SU-DHL-6 (cell line): ENCODE results near the gene ATP2A3.

Experiments
- EZH2phosphoT487 ChIP-seq: fragments of 200-600 bp; sonication (generic), shearing (Covaris generic); conservative IDR thresholded peaks from 2 replicates; pipeline ENCODE4 v1.6.1; 2018; ENCODE audit warnings: mild to moderate bottlenecking, antibody characterized with exemption, low read length, moderate library complexity, mixed read lengths
- TF ChIP-seq, protein P1 (sequence below): fragments of 200-600 bp; sonication (generic); IDR thresholded peaks from one replicate; pipeline ENCODE4 v1.5.1; 2017; ENCODE audit warnings: antibody characterized with exemption, mild to moderate bottlenecking, low read length, moderate library complexity; ENCODE audit not compliant: insufficient read depth, poor library complexity, severe bottlenecking

DNA sequence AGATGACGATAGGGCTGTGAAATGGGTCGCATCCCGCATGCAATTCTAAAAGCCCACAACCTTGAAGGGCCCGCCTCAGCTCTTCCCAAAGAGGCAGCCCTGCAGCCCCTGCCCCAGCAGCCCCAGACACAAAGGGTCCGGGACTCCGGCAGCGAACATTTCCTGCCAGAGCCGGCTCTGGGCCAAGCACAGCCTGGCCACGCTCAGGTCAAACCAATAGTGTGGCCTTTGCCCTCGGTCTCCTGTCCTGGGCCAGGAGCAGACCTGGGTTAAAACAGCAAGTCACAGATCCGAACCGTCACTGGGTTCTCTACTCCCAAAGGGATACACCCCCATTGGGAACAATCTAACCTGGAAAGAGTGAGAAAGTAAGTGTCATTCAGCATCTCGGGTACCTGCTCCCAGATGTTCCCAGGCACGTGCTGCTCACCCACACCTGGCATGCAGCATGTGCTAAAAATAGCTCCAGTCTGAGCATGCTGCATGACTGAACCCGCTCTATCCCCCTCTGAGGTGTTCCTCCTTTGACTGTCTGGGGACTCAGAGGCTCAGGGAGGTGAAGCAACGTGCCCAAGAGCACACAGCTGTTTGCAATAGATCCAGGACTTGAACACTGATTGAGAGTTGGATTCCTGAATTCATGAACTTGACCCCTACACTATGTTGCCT, 22.2 kb upstream of the ATP2A3 start:
- TF ChIP-seq, protein P1, sequence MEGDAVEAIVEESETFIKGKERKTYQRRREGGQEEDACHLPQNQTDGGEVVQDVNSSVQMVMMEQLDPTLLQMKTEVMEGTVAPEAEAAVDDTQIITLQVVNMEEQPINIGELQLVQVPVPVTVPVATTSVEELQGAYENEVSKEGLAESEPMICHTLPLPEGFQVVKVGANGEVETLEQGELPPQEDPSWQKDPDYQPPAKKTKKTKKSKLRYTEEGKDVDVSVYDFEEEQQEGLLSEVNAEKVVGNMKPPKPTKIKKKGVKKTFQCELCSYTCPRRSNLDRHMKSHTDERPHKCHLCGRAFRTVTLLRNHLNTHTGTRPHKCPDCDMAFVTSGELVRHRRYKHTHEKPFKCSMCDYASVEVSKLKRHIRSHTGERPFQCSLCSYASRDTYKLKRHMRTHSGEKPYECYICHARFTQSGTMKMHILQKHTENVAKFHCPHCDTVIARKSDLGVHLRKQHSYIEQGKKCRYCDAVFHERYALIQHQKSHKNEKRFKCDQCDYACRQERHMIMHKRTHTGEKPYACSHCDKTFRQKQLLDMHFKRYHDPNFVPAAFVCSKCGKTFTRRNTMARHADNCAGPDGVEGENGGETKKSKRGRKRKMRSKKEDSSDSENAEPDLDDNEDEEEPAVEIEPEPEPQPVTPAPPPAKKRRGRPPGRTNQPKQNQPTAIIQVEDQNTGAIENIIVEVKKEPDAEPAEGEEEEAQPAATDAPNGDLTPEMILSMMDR, result no peak
- TF ChIP-seq EZH2phosphoT487, result no peak
